ENCODE results near the gene KLRD1.
"Not testable (repeated sequence)": the region's sequence is repeated elsewhere in the genome, so short reads cannot be mapped to it uniquely, and the experiment has no call there.

Gene KLRD1

GRCh38 chr12:10339053-10339840 is 31.6 kb downstream of the KLRD1 start:
- no peak for DNase-seq

- DNase-seq = not testable (repeated sequence)
These were observed 33.3 kb downstream of the KLRD1 start for GRCh38 chr12:10340946-10341345.

GRCh38 chr12:10341892-10342509 is 34.3 kb downstream of the KLRD1 start:
- no peak for DNase-seq

- not testable (repeated sequence) for DNase-seq
These were observed 43.8 kb downstream of the KLRD1 start for GRCh38 chr12:10351457-10351856.

- DNase-seq = peak; percentile 65
These were observed 46.4 kb downstream of the KLRD1 start for GRCh38 chr12:10354071-10354470.

GRCh38 chr12:10354502-10354901 is 46.8 kb downstream of the KLRD1 start:
- DNase-seq = peak; percentile 37

GRCh38 chr12:10358131-10358530 is 50.5 kb downstream of the KLRD1 start:
- peak; percentile 89 for DNase-seq

GRCh38 chr12:10358969-10359368 is 51.3 kb downstream of the KLRD1 start:
- DNase-seq = no peak

GRCh38 chr12:10361084-10361483 is 53.4 kb downstream of the KLRD1 start:
- DNase-seq = peak; percentile 98

GRCh38 chr12:10361622-10362021 is 54.0 kb downstream of the KLRD1 start:
- DNase-seq = peak; percentile 89

- peak; percentile 61 for DNase-seq
These were observed 54.7 kb downstream of the KLRD1 start for GRCh38 chr12:10362325-10362724.

GRCh38 chr12:10362828-10363657 is 55.4 kb downstream of the KLRD1 start:
- DNase-seq = peak; percentile 61

GRCh38 chr12:10363658-10363913 is 55.9 kb downstream of the KLRD1 start:
- DNase-seq = no peak

- peak; percentile 76 for DNase-seq
These were observed 56.5 kb downstream of the KLRD1 start for GRCh38 chr12:10363914-10364814.

GRCh38 chr12:10364815-10365622 is 57.3 kb downstream of the KLRD1 start:
- peak; percentile 96 for DNase-seq

- peak; percentile 71 for DNase-seq
These were observed 58.2 kb downstream of the KLRD1 start for GRCh38 chr12:10365696-10366405.

- peak; percentile 17 for DNase-seq
These were observed 59.2 kb downstream of the KLRD1 start for GRCh38 chr12:10366875-10367274.

- DNase-seq = not testable (repeated sequence)
These were observed 60.0 kb downstream of the KLRD1 start for GRCh38 chr12:10367714-10368113.

- no peak for DNase-seq
These were observed 60.8 kb downstream of the KLRD1 start for GRCh38 chr12:10368206-10369171.

All from NCI-H2029 treated with DMSO at 0.1 percent for 48 hours (cell line).